Coronary artery (tissue), 2 donors: Measurements from ENCODE around the gene AFF3.
A peak's percentile ranks its signal among the peaks of the same experiment; 100 is the strongest.

Experiments
- DNase-seq: peaks from one replicate; pipeline ENCODE4 v3.0.0-alpha.2; 2017; ENCODE audit warnings: low spot score
- H3K27ac ChIP-seq, 2 donors: fragments of 200-600 bp; sonication (generic); one replicate each; pipeline ENCODE4 v1.5.1; 2016 to 2019
- H3K4me3 ChIP-seq: fragments of 200-600 bp; sonication (generic); 2 replicates; pipeline ENCODE4 v1.5.1; 2016; ENCODE audit warnings: mild to moderate bottlenecking, moderate library complexity
- TF ChIP-seq, protein P1 (sequence below): fragments of 200-600 bp; sonication (generic); IDR thresholded peaks from one replicate; pipeline ENCODE4 v1.5.1; 2019; ENCODE audit warnings: antibody characterized with exemption

Gene AFF3

DNA sequence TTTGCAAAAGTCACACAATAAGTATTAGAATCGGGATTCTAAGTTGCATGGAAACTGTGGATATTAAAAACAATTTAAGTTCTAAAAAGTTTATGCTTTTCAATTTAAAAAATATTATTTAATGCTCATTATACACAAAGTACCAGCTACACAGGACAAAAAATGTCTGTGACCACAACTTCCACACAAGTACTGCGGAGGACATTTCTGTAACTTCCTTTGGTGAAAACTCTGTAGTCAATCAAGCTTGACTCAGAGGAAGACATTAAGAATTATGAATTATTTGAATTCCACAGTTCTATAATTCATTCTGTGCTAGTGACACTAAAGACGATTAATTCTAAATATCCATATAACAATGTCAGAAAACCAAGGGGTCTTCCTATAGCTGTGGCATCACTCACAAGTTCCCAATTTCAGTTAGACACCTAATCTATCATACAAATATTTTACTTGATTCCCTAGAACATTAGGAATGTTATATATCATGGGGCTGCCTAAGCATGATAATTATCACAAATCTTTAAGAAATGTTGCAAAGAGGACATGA lies 120.5 kb downstream of the AFF3 start:
- TF ChIP-seq, protein P1, sequence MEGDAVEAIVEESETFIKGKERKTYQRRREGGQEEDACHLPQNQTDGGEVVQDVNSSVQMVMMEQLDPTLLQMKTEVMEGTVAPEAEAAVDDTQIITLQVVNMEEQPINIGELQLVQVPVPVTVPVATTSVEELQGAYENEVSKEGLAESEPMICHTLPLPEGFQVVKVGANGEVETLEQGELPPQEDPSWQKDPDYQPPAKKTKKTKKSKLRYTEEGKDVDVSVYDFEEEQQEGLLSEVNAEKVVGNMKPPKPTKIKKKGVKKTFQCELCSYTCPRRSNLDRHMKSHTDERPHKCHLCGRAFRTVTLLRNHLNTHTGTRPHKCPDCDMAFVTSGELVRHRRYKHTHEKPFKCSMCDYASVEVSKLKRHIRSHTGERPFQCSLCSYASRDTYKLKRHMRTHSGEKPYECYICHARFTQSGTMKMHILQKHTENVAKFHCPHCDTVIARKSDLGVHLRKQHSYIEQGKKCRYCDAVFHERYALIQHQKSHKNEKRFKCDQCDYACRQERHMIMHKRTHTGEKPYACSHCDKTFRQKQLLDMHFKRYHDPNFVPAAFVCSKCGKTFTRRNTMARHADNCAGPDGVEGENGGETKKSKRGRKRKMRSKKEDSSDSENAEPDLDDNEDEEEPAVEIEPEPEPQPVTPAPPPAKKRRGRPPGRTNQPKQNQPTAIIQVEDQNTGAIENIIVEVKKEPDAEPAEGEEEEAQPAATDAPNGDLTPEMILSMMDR: no peak
- no peak for DNase-seq
- Histone ChIP-seq H3K27ac (no peak overlapping the region), H3K4me3 (no peak overlapping the region)

DNA sequence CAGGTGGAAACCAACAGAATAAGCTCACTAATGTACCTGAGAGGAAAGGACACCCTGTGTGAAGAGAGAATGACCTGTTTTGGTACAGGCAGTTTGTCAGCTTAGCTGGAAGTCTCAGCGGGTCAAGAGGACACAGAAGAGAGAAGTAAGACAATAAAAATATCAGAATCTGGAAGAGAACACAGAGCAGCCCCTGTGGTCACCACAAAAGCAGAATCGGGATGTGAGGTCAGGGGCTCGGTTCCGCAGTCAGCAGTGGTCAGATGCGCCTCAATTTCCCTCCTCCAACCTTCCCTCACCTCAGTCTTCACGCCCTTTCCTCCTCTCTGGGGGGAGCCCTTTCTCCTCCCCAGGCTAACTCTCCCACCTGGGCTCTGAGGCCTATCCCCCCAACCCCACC lies 122.9 kb downstream of the AFF3 start:
- Histone ChIP-seq H3K27ac (no peak overlapping the region), H3K4me3 (no peak overlapping the region)
- TF ChIP-seq, protein P1: no peak
- no peak for DNase-seq

DNA sequence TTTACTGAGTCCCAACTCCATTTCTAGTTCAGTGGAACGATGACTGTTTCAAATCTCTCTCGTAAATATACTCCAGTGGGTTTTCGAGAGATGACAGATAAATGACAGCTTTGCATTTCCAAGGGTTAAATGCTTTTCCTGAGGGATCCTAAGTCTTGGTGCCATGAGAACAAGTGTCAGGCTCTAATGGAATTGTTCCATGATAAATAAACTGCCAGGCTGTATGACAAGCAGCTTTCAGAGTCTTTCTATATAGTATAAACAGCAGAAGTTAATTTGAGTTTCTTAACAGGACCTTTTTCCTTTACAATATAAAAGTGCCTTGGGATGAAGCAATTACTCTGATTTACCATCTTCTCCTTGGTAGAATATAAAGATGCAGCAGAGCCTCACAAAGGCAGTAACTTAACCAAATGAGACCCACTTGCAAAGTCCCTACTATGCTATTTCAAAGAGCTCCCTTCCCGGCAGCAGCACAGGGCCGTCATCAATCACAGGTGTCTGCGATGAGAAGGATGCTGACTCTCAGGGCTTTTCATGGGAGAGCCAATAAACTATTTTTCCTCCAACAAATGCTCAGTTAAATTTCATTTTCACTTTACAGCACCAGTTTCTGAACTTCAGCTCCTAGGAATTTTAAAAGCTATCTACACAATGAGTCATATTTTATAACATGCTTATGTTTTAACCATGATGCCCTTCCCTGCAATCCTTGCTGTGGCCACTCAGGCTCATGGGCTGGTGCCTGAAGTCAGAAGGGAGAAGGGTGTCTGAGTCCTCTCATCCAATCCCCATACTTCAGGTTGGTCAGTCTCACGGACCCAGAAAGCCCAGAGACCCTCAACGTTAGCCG lies 123.8 kb downstream of the AFF3 start:
- Histone ChIP-seq H3K4me3 (no peak overlapping the region), H3K27ac (peak overlapping the region in 1 of 2 donors; percentile 31)
- DNase-seq: no peak
- TF ChIP-seq, protein P1: no peak

DNA sequence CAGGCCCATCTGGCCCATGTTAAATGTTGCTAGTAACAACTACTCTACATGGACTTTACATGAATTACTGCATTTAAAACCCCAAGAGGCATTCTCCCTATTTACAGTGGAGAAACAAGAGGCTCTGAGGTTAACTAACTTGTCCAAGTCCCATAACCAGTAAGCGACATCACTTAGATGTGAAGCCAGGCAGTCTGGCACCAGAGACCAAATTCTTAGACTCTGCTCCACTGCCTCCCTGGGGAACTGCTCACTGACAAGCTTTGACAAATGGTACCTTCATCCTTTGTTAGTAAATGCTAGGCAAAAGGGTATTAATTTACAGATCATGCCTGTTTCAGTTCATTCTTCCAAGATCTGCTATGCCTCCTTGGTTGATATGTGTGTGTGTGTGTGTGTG lies 124.8 kb downstream of the AFF3 start:
- TF ChIP-seq, protein P1: no peak
- Histone ChIP-seq H3K4me3 (no peak overlapping the region), H3K27ac (peak overlapping the region in 1 of 2 donors; percentile 27)
- DNase-seq: no peak

DNA sequence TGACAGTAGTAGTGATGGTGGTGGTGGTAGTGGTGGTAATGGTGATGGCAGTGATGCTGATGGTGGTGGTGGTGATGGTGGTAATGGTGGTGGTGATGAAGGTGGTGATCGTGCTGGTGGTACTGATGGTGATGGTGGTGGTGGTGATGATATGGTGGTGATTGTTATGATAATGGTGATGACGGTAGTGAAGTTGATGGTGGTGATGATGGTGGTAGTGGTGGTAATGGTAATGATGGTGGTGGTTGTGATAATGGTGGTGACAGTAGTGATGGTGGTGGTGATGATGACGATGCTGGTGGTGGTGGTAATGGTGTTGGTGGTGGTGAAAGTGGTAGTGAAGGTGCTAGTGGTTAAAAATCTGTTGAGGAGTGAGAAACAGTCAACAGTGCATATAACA lies 125.6 kb downstream of the AFF3 start:
- Histone ChIP-seq H3K4me3 (no peak overlapping the region), H3K27ac (no peak overlapping the region)
- TF ChIP-seq, protein P1: no peak
- DNase-seq: no peak

DNA sequence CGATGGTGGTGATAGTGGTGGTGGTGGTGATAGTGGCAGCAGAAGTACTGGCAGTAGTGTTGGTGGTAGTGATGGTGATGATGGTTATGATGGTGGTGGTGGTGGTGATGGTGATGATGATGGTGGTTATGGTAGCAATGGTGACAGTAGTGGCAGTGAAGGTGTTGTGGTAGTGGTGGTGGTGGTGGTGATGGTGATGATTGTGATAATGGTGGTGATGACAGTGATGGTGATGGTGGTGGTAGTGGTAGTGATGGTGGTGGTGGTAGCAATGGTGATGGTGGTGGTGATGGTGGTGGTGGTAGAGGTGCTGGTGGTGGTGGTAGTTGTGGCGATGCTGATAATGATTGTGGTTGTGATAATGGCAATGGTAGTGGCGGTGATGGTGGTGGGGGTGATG lies 126.5 kb downstream of the AFF3 start:
- TF ChIP-seq, protein P1: no peak
- Histone ChIP-seq H3K27ac (no peak overlapping the region), H3K4me3 (no peak overlapping the region)
- DNase-seq: no peak
